SKM-1 treated with dmso at 0.1 percent for 144 hours (cell line): ENCODE measurements around the gene CERS5.
A peak's percentile ranks its signal among the peaks of the same experiment; 100 is the strongest.

Experiments
- DNase-seq: peaks from one replicate; lab custom pipeline; 2025; ENCODE audit not compliant: unreplicated experiment; lab: John Stamatoyannopoulos, UW

CERS5 gene

GRCh38 chr12:50167049-50167828, at the start of gene CERS5:
CERS5 (minus strand) TSS chr12:50167369; CDS start chr12:50167297, 72 bp downstream.
- DNase-seq = peak; percentile 86

DNA sequence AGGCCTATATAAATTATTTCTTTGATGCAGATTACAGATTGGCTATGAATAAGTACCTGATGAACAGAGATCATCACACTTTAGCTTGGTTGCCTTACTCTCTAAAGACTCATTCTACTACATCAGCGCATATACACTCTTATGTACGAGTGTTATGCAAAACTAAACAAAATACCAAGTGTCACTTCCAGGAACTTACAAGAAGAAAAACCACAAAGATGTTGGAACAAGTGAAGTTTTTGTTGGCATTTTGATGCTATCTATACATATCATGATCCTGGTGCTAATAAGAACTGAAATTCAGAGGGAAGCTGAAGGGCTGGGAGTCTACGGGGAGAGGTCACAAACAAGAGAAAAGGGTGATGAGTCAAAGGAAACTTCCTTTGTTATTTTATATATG, 47.9 kb upstream of the CERS5 start:
- DNase-seq = no peak

DNA sequence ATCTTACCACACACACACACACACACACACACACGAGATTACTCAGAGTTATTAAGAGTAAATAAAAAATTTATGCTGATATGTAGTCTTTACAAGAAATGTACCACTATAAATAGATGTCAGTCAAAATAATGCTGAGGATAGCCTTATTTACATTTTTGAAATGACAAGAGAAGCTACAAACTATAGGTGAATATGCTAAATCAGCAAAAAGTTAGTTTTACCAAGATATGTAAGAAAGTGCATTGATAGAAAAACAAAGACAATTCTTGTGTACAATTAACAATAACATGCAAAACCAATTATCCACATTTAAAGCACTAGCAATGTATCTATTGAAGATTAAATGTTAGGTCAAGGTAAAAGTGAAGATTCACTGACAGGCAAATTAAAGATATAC, 46.8 kb upstream of the CERS5 start:
- DNase-seq = no peak

- no peak for DNase-seq
These were observed 46.3 kb upstream of the CERS5 start for GRCh38 chr12:50213439-50213838.

GRCh38 chr12:50212071-50212467, 44.9 kb upstream of the CERS5 start:
- DNase-seq = no peak

- DNase-seq = no peak
These were observed 44.4 kb upstream of the CERS5 start for GRCh38 chr12:50211392-50212070.

GRCh38 chr12:50207424-50207823, 40.3 kb upstream of the CERS5 start:
- no peak for DNase-seq

GRCh38 chr12:50205648-50206047, 38.5 kb upstream of the CERS5 start:
- no peak for DNase-seq

GRCh38 chr12:50203691-50204090, 36.5 kb upstream of the CERS5 start:
- DNase-seq = no peak

DNA sequence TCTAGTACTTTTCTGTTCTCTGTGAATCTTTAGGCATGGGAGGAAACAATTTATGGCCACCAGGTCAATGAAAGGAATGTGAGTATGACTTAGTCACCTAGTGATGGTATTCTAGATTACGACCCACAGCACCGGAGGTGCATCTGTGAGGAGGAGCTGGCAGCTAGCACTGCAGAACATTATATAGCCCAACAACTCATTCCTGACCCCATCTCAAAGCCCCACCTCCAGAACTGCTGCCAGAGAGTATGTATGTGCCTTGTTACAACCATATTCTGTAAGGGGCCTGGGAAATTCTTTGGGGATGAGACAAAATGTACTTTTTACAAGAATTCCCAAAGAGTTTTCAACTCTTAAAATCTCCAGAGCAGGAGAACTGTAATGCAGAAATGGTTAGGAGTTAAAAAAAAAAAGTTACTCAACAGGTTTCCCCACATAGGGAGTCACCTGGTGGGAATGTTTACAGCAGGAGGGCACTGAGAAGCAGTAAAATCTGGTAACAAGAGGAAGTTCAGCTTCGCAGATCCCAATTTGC, 34.9 kb upstream of the CERS5 start:
- no peak for DNase-seq

- DNase-seq = no peak
These were observed 33.5 kb upstream of the CERS5 start for GRCh38 chr12:50200552-50201273.

GRCh38 chr12:50198829-50199228, 31.7 kb upstream of the CERS5 start:
- no peak for DNase-seq

DNA sequence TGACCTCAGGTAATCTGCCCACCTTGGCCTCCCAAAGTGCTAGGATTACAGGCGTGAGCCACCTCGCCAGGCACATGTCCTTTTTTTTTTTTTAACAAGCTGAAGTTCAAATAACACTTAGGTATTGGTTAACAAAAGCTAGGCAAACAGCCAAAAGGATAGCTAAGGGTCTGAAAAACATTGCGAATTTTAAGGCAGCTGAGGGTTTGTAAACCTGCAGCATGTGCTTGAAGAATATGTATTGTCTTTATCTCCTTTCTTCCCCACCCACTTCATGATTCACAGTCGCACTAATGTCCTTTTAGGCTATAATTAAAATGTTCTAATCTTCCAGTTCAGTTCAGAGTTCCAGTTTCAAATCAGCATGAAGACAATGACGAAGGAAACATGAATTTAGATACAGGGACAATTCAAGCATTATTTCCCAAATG, 30.1 kb upstream of the CERS5 start:
- no peak for DNase-seq

DNA sequence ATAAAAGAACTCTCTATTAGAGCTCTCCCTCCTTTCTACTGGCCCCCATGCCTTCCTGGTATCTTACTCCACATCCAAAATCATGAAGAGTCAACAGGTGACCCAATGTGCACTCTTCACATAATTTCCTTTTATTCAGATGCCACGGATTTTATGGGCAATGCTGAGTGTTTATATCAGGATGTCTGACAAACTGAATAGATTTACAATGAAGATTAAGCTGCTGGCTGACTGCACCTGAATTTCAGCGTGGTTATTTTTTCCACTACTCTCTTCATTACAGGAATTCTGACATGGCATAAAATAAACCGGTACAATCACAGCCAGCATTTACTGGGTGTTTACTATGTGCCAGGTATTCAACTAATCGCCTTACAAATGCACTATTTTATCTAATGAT, 29.4 kb upstream of the CERS5 start:
- no peak for DNase-seq

DNA sequence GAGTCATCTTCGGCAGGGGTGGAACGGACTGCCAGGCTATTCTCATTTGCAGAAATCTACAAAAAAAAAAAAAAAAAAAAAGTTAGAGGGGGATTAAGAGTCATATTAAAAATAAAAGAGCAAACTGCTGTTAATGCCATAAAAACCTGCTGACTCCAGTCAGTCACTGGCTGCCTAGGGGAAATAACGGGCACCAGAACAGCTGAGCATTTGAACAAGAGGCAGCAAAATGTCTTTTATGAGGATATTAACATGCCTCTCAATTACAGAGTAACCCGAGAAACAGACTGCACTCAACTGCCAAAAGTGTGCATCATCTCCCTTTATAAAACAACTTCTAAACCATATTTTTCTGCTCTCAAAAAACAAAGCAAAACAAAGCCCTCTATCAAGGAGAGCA, 28.7 kb upstream of the CERS5 start:
- DNase-seq = no peak

DNA sequence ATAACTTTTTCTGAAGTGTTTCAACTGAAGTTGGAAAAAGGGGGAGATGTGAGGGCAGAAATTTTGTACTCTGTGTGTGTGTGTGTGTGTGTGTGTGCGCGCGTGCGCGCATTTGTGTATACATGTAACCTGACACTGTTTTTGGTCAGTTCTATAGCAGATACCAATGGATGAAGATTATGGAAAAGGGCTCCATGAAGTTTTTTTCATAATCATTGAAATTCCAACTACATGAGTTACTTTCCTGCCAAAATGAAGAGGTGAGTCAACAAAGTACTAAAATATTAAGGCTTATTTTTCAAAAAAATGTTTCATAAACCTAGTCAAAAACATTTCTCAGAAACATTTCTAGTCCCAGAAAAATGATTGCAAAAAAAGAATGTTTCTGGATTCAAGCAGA, 25.7 kb upstream of the CERS5 start:
- DNase-seq = no peak

DNA sequence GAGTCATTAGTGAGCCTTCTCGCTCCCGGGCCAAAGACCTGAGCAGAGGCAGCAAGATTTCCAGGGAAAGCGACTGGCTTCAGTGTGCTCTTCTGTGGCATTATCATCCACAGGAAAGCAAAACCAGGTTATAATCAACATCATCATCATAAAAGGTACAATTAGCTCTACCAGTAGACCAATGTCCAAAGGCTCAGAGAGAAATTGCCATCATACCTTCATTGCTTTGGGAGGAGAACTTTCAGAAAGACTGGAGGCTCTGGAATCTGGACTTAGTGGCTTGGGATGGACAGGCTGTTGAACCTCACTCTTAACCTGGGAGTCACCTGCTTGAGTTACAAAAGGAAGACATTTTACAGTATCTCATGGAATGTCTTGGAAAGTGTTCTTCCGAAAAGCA, 25.1 kb upstream of the CERS5 start:
- DNase-seq = no peak

DNA sequence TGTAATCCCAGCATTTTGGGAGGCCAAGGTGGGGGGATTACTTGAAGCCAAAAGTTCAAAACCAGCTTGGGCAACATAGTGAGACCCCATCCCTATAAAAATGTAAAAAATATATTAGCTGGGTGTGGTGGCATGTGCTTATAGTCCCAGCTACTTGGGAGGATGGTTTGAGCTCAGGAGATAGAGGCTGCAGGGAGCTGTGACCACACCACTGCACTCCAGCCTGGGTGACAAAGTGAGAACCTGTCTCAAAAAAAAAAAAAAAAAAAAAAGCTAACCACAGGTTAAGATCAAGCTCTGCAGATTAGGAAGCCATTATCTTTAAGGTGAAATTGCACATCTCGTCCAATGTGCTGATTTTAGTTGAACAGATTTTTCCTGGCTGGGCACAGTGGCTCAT, 23.7 kb upstream of the CERS5 start:
- no peak for DNase-seq

DNA sequence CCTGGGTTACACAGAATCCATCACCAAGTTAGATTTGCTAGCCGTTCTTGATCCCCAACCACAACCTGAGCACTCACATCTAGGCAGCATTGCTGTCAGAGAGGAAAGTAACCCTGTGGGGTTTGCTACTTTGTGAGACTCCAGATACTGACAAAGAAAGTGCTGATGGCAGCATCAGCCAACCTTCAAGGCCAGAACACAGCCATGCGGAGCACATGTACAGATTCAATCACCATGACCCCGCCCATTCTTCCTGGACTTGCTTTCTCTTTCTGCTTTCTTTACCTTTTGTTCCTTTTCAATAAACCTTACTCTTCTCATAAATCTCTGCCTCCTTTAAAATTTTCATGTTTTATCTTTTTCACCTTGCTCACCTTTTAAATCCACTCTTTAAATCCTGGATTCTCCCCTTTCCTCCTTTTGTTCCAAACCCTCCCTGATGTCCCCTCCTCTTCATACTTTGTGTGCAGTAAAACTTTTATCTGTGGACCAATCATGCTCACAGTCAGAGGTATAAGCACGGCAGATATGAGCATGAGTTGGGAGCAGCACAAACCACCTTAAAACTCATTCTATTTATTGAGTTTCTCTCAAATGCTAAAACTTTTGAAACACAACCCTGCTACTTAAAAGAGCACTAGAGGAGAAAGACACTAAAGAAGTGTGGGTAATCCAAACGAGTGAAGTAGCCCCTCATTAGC, 21.9 kb upstream of the CERS5 start:
- no peak for DNase-seq

DNA sequence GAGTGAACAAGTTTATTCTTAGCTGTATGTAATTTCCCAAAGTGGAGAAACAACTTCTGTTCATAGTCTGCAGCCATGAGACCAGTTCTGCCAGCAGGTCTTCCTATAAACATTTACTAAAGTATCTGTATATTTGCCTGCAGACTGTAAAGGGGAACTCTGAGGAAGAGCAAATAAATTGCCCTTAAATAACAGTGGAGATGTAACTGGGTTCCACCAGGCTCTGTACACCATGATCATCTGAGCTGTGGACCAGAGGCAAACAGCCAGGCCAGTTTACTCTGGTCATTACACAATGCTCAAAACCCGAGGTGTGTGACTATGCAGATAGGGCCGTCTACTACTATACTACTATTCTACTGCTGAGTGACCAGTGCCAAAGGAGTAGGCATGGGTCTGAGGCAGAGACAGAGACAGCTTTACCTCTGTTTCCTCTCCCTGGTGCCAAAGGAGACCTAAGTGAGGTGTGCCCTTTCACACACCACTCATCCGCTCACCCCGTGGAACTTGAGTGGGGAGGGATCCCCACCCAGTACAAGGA, 21.1 kb upstream of the CERS5 start:
- no peak for DNase-seq
